NOMO-1 treated with dmso at 0.1 percent for 144 hours (cell line): ENCODE data around the gene CMKLR1.

Source experiments
- DNase-seq: peaks from one replicate; lab custom pipeline; 2025; ENCODE audit not compliant: unreplicated experiment; lab: John Stamatoyannopoulos, UW

The CMKLR1 gene

DNA sequence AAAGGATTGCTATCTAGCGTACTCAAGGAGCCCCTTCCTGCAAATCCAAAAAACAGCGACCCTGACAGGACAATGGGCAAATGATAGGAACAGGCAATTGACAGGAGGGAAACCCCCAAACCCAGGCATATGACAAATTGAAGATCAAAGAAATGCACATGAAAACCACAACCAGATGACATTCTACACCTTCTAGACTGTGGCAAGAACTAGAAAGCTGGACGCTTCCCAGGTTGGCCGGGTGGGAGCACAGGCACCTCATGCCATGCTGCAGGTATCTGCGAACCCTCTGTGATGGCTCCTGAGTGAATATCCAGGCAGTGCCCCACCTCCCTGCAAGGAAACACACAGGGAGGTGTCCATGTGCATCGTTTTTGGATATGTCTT is 37.1 kb downstream of the CMKLR1 start:
- DNase-seq, result no peak

DNA sequence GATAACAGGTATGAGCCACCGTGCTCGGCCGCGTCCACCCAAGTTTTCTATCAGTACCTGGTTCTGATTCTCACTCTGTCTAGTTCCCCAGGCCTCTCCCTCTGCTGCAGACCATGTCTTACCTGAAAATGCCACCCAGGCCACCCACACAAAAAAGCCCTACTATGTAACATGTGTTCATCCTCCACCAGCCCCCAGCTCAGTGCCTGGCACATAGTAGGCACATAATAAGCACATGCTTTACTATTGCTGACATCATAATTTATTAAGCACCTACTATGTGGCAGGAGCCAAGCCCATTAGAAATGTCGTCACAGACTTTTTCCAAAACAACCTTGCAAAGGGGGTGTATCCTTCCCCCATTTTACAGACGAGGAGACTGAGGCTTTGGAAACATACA is 37.8 kb downstream of the CMKLR1 start:
- DNase-seq, result no peak

DNA sequence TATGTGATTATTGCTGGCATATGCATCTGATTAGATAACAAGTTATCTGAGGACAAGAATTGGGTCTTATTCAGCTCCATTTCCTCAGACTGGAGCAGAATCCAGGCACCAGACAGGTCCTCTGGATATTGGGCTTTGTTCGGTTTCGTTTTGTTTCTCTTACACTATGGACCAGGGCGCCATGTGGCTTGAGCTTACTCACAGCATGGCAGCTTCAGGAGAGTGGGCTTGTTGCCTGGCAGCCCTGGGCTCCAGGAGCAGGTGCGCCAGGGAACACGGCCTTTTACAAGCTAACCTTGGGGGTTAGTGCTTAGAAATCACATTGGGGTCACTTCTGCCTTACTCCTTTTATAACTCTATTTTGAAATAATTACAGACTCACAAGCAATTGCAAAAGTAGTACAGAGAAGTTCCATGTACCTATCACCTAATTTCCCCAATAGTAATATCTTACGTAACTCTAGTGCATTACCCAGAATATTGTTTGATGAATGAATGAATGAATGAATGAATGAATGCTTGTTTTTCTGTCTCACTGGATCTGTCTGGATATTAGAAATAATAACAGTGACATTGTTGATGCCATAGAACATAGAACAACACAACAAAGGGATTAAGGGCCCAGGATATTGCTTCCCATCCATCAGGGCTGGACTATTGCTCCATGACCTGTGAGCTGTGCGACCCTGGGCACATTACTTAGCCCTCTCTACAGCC is 39.0 kb downstream of the CMKLR1 start:
- DNase-seq, result no peak

DNA sequence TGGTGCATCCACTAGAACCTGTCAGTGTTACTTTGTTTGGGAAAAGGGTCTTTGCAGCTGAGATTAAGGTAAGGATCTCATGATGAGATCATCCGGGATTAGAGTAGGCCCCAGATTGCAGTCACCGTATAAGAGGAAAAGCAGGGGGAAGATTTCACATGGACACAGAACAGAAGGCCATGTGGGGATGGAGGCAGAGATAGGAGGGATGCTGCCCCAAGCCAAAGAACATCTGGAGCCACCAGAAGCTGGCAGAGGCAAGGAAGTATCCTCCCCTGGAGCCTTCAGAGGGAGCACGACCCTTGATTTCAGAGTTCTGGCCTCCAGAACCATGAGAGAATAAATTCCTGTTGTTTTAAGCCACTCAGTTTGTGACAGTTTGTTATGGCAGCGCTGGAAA is 39.6 kb downstream of the CMKLR1 start:
- no peak for DNase-seq

- no peak for DNase-seq
These were observed 40.3 kb downstream of the CMKLR1 start for GRCh38 chr12:108298761-108299275.

DNA sequence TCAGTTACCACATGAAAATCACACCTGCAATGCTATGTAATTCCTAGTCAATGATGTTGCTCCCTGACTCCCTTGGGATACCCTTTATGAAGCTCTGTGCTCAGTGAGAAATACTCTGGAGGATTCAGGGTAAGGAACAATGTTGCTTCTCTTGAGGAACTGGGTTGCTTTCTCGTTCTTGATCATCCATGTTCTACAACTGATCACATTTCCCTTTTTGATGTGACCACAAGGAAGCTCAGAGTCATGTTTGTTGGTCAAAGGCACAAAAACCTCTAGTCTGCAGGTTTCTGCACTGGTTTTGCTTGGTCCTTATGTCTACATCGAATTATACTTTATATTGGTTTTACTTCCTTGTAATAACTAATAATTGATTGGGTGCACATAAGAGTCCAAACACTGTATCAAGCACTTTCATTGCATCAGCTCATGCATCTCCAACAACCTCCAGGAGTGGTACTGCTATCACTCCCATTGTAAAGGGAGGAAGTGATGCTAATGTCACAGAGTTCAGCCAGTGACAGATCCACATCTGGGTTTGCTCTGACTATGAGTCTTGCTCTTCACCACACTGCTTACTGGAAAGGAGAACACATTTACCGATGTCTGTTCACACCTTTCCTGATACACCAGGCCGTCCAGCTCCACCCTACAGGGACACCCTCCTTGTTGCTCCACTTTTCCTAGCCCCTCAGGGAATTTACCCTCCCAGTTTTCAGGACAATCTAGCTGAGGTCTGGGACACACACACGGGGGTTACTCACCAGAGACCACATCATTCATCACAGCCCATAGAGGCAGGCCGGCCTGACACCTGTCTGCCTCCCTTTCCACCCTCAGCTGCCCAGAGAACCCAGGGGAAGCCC is 41.0 kb downstream of the CMKLR1 start:
- no peak for DNase-seq

DNA sequence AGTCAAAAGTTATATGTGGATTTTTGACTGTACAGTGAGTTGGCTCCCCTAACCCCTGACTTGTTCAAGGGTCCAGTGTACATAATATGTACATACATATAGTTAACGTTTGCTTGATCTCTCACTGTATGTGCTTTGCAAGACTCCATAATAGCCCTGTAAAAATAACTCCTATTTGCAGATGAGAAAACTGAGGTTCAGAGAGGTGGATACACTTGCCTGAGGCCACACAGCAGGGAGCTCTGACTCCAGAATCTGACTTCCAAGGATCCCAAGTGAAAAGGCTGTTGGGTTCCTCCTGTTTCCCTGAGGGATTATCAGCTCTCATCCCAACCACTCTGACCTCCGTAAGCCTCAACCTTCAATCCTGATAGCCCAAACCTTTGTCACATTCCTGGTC is 41.7 kb downstream of the CMKLR1 start:
- DNase-seq, result no peak

DNA sequence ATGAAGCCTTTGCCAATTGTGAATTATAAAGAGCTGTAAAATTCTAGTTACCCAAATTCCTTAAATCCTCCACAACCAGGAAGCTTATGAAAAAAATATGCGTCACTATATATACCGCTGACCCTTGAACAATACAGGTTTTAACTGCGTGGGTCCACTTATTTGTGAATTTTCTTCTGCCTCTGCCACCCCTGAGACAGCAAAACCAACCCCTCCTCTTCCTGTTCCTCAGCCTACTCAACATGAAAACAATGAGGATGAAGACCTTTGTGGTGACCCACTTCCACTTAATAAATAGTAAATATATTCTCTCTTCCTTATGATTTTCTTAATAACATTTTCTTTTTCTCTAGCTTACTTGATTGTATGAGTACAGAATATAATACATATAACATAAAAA is 42.2 kb downstream of the CMKLR1 start:
- DNase-seq, result no peak

GRCh38 chr12:108295641-108296040 is 43.5 kb downstream of the CMKLR1 start:
- no peak for DNase-seq

- no peak for DNase-seq
These were observed 49.6 kb downstream of the CMKLR1 start for GRCh38 chr12:108289350-108290161.

- no peak for DNase-seq
These were observed 51.9 kb downstream of the CMKLR1 start for GRCh38 chr12:108287227-108287626.

DNA sequence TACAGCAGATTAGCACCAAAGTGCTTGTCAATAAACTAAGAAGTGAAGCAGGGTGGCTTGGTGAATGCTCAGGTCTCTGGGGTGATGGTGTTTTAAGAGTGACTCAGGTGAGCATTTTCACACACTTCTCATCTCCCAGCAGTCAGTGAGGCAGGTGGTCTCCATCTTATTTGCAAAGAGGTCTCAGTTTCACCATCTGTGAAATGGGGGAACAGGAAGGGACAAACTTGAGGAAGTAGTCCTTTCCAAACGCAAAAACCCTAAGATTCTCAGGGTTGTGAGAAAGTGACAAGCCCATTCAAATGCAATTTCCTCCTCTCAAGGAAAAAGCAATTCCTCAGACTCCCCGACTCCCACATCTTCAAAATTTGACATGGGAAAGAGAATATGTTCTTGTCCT is 54.1 kb downstream of the CMKLR1 start:
- no peak for DNase-seq

- DNase-seq, result no peak
These were observed 54.9 kb downstream of the CMKLR1 start for GRCh38 chr12:108284163-108284562.

GRCh38 chr12:108282676-108283075 is 56.4 kb downstream of the CMKLR1 start:
- no peak for DNase-seq

GRCh38 chr12:108282160-108282559 is 57.0 kb downstream of the CMKLR1 start:
- DNase-seq, result no peak

DNA sequence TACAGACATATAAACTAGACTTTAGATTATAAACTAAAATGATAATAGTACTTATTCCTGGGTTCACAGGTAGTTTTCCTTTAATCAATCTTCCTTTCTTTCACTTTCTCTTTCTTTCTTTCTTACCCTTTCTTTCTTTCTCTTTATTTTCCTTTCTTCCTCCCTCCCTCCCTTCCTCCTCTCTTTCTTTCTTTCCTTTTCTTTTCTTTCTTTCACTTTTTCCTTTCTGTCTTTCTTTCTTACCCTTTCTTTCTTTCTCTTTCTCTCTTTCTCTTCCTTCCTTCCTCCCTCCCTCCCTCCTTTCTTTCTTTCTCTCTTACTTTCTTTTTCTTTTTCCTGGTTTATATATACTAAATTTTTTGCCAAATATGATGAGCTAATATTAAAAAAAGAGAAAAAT is 61.5 kb downstream of the CMKLR1 start:
- no peak for DNase-seq

GRCh38 chr12:108273217-108273616 is 65.9 kb downstream of the CMKLR1 start:
- DNase-seq, result no peak

DNA sequence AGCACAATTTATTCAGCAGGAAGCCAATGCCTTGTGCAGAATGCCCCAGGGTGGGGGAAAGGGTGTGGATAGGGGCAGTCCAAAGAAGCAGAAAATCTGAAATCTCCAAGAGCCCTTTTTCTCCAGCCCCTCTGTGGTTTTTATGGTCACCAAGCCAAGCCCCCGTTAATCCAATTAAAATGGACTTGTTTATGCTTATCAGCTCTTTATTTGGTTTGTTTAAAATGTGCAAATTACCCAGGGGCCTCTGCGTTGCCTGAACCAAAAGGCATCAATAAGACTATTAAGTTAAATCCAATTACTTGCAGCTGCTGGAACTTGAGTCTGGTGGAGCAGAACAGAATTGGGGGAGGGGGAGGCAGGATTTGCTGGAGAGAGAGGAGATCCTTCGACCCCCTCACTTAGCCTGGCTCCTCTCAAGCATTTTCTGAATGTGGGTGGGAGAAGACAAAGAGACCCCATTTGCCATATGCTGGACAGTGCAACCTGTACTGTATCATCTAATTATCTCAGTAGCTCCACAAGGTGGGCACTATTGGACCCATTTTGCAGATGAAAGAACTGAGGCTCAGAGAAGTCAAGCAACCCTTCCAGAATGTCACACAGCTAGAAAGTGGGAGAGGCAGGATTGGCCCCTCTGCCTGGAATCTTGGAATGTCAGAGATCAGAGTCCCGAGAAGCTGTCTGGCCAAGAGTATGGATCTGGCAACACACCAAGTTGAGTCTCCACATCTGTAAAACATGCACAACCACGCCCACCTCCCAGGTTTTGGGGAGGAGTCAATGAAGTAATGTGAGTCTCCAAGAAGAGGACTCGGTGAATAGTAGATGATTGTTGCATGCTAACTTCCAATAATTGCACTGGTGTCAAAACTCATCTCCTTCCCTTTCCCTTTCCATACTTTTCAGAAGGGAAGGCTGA is 66.9 kb downstream of the CMKLR1 start:
- no peak for DNase-seq

DNA sequence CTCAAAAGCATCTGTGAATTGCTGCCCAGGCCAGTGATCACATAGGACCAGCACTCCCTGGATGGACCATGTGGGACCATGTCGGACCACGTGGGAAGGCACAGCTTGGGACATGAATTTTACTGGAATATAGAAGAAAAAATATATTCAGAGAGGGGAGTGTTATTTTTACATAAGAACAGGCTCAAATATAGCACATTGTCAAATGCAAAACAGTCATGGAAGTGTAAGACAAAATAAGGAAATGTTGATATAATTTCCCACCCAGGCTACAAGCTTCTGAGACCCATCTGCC is 68.3 kb downstream of the CMKLR1 start:
- no peak for DNase-seq

DNA sequence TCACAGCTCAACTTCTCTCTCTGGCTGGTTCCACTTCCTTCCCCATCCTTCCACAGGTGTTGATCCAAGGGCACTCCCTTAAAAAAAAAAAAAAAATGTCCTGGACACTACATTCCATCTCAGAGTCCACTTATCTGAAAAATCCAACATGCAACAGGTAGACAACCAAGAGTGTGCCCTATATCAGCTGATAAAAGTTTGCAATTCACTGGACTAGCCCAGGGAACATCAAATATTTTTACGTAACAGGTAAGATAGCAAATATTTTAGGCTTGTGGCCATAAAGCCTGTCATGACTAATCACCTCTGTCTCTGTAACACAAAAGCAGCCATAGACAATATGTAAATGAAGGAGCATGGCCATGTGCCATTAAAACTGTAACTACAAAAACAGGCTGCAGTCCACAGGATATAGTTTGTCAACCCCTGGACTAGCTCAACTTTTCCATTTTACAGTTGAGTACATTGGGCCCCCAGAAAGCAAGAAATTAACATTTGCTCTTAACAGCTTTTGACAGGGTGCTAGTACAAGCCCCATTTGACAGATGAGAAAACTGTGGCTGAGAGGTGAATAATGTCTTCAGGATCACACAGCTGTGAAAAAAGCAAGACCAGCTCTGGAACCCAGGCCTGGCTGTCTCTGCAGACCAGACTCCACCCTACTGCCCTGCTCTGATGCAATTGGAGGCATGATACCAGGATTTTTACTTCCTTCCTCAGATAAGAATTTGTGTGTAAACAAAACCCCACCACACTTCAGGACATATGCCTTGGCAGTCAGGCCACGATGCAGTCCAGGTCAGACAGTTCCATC is 68.9 kb downstream of the CMKLR1 start:
- no peak for DNase-seq
